Esophagus muscularis mucosa (tissue), 4 donors: ENCODE results near the gene CPEB1.

ENCODE experiments used
- CTCF ChIP-seq, 3 experiments: fragments of 200-600 bp in 2 of 3; fragments of 450-650 bp in 1 of 3; sonication (generic) in 2 of 3; IDR thresholded peaks; one replicate each; pipeline ENCODE4 v1.5.1; 2017 to 2019; ENCODE audit warnings: antibody characterized with exemption in 3 of 3, mild to moderate bottlenecking in 2 of 3, moderate library complexity in 1 of 3
- EP300 ChIP-seq: sonication (generic); formaldehyde crosslinking; IDR thresholded peaks from one replicate; pipeline ENCODE4 v1.6.1; 2017; ENCODE audit warnings: antibody characterized with exemption
- POLR2A ChIP-seq: fragments of 450-650 bp; IDR thresholded peaks from one replicate; pipeline ENCODE4 v1.6.1; 2017; ENCODE audit warnings: antibody characterized with exemption, moderate library complexity, mild to moderate bottlenecking, low read depth
- POLR2AphosphoS5 ChIP-seq, 2 donors: sonication (generic); formaldehyde crosslinking; IDR thresholded peaks; one replicate each; pipeline ENCODE4 v1.6.1; 2017; ENCODE audit warnings: antibody characterized with exemption in 2 of 2

DNA sequence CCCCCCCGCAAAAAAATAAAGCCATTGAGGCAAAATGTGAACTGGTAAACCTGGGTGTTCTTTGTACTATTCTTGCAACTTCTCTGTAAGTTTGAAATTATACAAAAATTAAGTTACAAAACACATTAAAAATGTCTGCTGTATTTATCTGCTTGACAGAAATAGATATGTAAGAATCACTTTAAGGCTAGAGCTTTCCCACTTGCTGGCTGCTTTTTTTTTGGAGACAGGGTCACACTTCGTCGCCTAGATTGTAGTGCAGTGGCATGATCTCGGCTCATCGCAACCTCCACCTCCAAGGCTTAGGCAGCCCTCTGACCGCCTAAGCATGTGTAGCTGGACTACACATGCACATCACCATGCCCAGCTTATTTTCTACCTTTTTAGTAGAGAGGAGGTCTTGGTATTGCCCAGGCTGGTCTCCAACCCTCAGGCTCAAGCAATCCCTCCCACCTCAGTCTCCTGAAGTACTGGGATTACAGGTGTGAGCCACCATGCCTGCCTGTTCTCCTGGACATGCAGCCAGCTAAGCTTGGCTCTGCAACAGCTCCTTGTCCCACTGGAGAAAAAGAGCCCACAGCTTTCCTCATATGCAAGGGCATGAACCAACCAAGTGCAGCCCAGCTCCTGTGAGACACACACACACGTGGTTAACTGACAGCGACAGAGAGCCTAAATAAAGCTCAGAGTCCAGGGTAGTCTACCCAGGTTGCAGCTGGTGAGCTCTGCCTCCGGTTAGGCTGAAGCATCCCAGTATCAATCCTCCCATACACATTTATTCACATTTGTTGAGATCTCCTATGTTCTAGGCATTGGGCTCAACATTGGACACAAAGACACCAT lies 111.4 kb downstream of the CPEB1 start:
- TF ChIP-seq CTCF (IDR thresholded peaks at IDR 0.05) (no peak), POLR2A (no peak), EP300 (no peak), POLR2AphosphoS5 (IDR thresholded peaks at IDR 0.05) (no peak)
